GM18867 (cell line): ENCODE measurements around the gene ETF1.

Experiments used
- ATAC-seq: cut with Tn5 transposase; IDR thresholded peaks from one replicate; pipeline ENCODE4 v1.9.1; 2021; ENCODE audit warnings: mild to moderate bottlenecking, moderate library complexity; ENCODE audit not compliant: unreplicated experiment

Gene ETF1

GRCh38 chr5:138542956-138543729 lies at the start of gene ETF1:
ETF1 (minus strand) TSS chr5:138543236; CDS start chr5:138542918, 318 bp downstream.
- ATAC-seq = peak; percentile 92

DNA sequence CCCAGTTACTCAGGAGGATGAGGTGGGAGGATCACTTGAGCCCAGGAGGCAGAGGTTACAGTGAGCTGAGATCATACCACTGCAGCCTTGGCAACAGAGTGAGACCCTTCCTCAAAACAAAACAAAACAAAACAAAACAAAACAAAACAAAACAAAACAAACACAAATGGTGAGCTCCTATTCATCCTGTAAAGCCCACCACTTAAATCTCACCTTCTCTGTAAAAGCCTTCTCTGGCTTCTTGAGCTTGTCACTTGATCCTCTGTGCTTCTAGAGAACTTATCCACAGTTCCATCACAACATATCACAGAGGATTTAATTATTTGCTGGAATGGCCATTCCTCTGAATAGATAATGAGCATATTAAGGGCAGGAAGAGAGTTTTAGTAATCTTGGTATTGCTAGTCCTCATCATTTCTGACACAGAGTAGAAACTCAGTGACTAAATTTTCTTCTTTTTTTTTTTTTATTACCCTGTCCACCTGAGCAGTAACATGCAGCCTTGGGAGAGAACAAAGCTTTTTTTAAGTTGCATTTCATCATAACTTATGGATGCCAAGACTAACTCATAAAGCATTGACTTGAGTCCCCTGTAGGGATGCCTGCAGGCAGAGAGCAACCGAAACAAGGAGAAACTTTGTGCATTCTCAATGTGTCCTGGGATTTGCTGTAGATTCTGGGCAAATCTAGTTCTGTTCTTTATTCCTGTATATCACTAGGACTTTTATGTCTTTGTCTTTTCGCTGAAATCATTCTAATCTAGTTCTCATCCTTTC lies 45.2 kb upstream of the ETF1 start:
- ATAC-seq = no peak

DNA sequence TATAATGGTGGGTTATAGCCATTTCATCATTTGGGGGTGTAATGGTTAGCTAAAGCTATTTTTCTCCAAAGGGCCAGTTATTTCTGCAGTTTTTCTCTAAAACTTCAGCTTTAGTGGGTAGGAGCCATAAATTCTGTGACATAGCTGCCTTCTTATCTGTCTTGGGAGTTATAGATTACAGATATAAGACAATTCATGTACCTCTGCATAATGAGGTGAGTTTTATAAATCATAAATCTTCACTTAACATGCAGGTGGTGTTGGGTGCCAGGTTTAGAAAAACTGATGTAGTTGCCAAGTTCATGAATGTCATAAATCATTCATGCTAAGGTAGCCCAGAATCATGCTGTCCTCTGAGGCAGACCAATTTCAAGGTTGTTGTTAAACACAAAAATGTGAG lies 42.1 kb upstream of the ETF1 start:
- no peak for ATAC-seq

DNA sequence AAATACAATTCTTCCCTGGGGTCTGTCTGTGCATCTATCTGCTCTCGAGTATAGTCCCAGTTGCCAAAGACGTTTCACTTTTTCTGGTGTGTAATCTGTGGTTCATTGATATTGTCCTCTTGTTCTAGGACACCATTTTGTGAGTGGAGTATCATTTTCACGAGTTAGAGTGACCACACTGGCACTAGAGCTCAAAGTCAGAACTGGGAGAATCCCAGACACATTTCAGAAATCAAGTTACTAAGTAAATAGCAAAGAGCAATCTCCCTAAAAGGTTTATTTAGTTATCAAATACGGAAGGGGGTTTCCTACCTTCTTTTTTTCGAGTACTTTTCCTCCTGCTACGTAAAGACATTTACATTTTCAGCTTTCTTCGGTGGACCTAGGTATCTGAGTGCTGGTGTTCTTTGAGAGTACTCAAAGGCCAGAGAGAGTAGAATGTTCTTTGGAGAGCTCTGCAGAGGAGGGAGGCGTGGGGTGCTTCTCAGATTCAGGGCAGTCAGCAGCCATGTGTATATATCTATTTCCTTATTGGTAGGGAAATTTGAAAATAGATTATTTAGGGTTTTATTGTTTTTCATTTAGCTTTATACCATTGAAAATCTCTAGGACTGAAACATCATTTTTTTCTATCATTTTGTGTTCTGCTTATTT lies 41.1 kb upstream of the ETF1 start:
- ATAC-seq = no peak

- no peak for ATAC-seq
Measured at GRCh38 chr5:138582959-138583358, 39.9 kb upstream of the ETF1 start.

GRCh38 chr5:138580777-138581176 lies 37.7 kb upstream of the ETF1 start:
- no peak for ATAC-seq

DNA sequence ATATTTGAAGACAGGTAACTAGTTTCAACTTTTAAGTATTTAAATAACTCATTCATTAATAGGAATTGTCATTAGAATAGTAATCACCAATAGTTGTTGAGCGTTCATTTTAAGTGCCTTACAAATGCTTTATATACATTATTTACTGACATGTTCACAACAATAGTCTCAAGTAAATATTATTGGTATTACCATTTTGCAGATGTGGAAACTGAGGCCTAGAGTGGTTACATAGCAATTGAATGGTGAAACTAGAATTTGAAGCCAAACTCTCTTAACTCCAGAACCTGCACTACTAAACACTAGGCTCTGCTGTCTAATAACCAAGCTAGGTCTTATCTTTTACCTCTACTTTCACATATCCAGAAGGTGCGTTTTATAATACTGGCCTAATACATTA lies 37.0 kb upstream of the ETF1 start:
- ATAC-seq = no peak

GRCh38 chr5:138579517-138579863 lies 36.5 kb upstream of the ETF1 start:
- ATAC-seq = no peak

DNA sequence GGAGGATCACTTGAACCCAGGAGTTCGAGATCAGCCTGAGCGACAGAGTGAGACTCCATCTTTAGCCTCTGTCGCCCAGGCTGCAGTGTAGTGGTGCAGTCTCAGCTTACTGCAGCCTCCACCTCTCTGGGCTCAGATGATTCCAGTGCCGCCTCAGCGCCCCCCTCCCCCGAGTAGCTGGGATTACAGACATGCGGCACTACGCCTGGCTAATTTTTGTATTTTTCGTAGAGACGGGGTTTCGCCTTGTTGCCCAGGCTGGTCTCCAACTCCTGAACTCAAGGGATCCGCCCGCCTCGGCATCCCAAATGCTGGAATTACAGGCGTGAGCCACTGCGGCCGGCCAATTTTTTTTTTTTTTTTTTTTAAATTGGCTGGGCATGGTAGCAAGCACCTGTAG lies 34.4 kb upstream of the ETF1 start:
- ATAC-seq = no peak

- ATAC-seq = peak; percentile 82
Measured at GRCh38 chr5:138575194-138576015, 32.4 kb upstream of the ETF1 start, which contains the start of gene HSPA9. HSPA9 (minus strand) TSS chr5:138575401; CDS start chr5:138575318, 83 bp downstream.

GRCh38 chr5:138574744-138575193 lies 31.7 kb upstream of the ETF1 start:
- no peak for ATAC-seq

GRCh38 chr5:138573949-138574670 lies 31.1 kb upstream of the ETF1 start:
- ATAC-seq = no peak

- no peak for ATAC-seq
Measured at GRCh38 chr5:138573223-138573622, 30.2 kb upstream of the ETF1 start.

DNA sequence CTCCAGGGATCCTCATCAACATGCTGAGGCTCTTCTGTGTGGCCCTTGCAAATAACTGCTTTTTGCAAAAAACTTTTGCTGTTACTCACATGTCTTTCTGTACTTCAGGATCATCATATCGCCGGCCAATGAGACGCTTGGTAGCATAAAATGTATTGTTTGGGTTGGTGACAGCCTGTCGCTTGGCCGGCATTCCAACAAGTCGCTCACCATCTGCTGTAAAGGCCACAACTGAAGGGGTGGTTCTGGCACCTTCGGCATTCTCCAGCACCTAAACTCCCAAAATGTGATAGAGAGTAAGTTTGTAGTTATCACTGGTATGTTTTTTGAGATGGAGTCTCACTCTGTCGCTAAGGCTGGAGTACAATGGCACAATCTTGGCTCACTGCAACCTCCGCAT lies 27.8 kb upstream of the ETF1 start:
- no peak for ATAC-seq

DNA sequence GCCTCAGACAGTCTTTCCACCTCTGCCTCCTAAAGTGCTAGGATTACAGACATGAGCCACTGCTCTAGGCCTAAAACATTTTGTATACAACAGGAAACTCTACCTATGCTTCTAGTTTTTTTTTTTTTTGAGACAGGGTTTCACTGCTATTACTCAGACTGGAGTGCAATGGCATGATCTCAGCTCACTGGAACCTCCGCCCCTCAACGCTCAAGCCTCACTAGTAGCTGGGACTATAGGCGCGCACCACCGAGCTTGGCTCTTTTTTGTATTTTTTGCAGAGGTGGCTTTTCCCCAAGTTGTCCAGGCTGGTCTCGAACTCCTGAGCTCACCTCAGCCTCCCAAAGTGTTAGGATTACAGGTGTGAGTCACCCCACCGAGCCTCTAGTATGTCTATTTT lies 26.7 kb upstream of the ETF1 start:
- no peak for ATAC-seq

DNA sequence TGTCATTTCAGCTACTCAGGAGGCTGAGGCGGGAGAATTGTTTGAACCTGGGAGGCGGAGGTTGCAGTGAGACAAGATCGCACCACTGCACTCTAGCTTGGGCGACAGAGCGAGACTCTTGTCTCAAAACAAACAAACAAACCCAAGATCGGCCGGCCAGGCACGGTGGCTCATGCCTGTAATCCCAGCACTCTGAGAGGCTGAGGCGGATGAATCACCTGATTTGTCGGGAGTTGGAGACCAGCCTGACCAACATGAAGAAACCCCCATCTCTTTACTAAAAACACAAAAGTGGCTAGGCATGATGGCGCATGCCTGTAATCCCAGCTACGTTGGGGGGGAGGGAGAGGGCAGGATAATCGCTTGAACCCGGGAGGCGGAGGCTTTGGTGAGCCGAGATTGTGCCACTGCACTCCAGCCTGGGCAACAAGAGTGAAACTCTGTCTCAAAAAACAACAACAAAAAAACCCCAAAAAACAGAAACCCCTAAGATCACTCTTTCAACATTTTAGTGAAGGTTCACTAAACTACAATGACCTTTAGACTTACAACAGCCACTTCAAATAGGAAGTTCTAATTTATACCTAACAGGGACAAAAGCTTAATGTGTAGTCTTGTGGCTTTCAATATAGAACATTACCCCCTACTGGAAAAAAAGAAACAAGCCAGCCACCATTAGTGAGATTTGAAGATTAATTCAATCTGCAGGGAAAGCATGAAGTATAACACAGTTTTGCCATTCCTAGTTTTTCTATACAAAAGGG lies 25.2 kb upstream of the ETF1 start:
- no peak for ATAC-seq

DNA sequence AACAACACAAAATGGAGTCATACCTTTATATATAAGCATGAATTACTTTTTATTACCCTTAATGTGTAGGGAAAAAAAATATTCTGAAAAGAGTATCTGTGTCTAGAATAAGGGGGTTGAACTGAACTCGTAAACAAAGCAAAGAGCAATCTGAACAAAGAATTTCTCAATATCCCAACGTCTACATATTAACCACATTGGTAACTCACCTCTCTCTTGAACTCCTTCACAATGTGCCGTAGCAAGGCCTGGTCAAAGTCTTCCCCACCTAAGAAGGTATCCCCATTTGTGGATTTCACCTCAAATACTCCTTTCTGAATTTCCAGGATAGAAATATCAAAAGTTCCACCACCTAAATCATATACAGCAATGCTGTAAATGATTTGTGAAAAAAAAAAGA lies 23.8 kb upstream of the ETF1 start:
- ATAC-seq = no peak

DNA sequence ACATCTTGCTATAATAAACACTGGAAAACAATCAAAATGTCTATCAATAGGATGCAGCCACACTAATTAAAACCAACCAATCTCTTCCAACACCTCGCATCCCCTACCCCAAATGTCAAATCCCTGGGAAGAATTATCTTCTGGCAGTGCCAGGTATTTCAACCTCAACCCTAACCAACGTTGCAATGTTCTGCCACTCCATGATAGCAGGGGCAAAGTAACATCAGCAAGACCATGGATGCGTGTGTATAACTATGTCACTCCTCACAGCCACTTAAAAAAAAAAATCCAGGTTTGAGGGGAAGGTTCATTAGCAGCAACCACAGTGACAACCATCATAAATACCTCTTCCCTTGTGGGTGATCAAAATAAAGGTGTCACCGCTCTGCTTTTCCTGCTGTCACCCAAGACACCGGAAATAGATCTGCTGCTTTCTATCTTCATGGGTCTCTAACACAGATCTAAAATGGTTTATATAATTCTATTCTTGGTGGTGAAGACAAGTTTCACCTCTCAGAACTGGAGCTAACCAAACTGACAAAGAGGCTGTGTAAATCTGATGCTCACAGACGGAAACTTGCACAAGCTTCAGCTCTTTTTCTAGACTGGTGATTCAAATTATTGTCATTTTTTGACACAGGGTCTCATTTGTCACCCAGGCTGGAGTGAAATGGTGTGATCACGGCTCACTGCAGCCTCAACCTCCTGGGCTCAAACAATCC lies 22.2 kb upstream of the ETF1 start:
- ATAC-seq = peak; percentile 59

- ATAC-seq = no peak
Measured at GRCh38 chr5:138564242-138564641, 21.2 kb upstream of the ETF1 start.
